Skin epidermis (tissue), 12 donors: Measurements from ENCODE around the gene RNF151.
"Not testable (repeated sequence)": the region's sequence is repeated elsewhere in the genome, so short reads cannot be mapped to it uniquely, and the experiment has no call there.

ENCODE experiments used
- H3K27ac ChIP-seq, 21 experiments: fragments of 200-600 bp; sonication (generic) in 11 of 21; one replicate each; pipeline ENCODE4 v1.5.0; 2020; ENCODE audit warnings: mild to moderate bottlenecking in 3 of 21, inconsistent platforms in 2 of 21, moderate library complexity in 2 of 21
- H3K4me3 ChIP-seq, 7 experiments: fragments of 200-600 bp; sonication (generic) in 2 of 7; one replicate each; pipeline ENCODE4 v1.5.0; 2020; ENCODE audit warnings: inconsistent platforms in 2 of 7, mild to moderate bottlenecking in 2 of 7, moderate library complexity in 1 of 7

RNF151 gene

DNA sequence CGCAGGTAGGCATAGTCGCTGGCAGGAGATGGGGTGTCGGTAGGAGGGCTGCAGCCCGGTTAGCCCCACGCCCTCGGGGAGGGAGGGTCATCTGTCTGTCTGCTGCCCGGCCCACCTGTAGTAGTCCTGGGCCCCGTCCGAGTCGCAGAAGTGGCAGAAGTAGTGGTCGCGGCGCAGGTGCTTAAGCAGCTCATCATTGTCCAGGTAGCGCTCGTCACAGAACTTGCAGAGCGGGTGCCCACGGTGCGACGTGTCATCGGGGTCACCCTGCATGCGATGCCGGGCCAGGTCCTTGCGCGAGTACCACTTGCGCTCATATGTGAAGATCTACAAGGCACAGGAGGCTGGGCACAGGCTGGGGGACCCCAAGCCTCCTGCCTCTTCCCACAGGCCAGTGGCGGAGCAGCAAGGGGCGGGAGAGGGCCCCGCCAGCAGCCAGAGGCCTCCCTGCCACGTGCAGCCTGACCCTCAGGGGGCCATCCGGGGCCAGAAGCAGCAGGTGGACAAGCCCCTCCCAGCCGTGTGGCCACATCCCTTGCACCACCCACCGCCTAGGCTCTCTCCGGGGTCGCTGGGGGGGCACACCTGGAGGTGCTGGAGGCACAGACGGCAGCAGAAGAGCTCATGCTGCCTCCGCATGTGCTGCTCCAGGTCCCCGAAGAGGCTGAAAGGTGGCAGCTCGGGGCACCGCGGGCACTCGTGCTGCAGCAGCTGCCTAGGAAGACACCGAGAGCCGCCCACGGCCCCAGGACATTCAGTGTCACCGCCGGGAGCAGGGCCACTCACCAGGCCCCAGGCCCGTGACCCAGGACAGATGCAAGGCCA, 36.0 kb downstream of the RNF151 start:
- Histone ChIP-seq H3K4me3 (no peak overlapping the region), H3K27ac (no peak overlapping the region)

GRCh38 chr16:2003231-2003826, 36.7 kb downstream of the RNF151 start:
- Histone ChIP-seq H3K4me3 (no peak overlapping the region), H3K27ac (peak overlapping the region in 1 of 21 experiments; percentile 37)

GRCh38 chr16:2003827-2004641, 37.4 kb downstream of the RNF151 start:
- peak overlapping the region in 3 of 21 experiments; percentile 14 to 37 (median 19) for H3K27ac ChIP-seq
- H3K4me3 ChIP-seq: no peak overlapping the region

- Histone ChIP-seq H3K4me3 (no peak overlapping the region), H3K27ac (peak overlapping the region in 6 of 21 experiments; percentile 6 to 98 (median 16))
Observed at GRCh38 chr16:2004795-2005517, 38.3 kb downstream of the RNF151 start.

GRCh38 chr16:2005646-2006045, 39.0 kb downstream of the RNF151 start:
- peak overlapping the region in 4 of 21 experiments; percentile 6 to 98 (median 16) for H3K27ac ChIP-seq
- no peak overlapping the region for H3K4me3 ChIP-seq

DNA sequence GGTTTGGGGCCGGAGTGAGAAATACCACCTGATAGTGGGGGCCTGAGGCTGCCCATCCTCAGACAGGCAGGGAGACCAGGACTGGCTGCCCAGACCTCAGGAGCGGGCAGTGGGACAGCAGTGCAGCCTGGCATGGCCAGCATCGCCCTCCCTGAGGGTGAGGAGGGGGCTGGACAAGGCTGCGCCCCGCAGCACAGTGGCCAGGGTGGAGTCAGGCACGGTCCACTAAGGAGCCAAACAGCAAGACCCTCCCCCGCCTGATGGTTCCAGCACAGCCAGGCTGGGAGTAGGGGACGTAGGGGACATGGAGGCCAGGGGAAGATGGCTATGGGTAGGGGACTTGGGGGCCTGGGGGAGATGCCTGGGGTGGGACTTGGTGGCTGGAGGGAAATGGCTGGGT, 39.7 kb downstream of the RNF151 start:
- Histone ChIP-seq H3K27ac (peak overlapping the region in 9 of 21 experiments; percentile 30 to 98 (median 96)), H3K4me3 (no peak overlapping the region)

DNA sequence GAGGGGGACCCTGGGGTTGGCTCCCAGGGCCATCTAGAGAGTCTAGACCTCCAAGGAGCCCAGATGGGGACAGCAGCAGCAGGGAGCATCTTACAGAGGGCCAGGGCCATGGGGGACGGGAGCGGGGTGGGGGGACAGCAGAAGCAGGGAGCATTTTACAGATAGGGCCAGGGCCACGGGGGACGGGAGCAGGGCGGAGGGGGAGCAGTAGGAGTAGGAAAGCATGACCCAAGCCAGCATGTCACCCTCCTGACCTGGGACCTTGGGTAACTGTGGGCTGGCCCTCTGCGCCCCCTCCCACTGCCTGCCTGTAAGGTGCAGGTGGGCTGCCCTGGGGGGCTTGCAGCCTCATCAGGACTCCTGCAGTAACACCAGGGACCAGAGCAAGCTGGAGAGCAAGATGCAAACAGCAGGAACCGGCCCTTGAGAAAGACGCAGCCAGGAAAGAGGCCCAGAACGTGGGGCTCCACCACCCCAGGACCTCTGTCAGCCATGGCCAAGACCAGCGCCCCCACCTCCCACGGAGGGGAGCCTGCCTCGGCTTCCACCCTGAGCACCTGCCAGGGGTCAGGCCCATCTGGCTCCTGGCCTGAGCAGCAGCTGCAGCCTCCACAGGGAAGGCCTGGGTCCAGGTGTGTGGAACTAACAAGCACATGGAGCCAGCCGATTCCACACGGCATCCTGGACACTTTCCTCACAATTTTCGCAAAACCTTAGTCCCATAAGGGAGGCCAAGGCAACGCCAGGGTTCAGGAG, 40.6 kb downstream of the RNF151 start:
- peak overlapping the region; percentile 59 to 99 (median 98) for H3K4me3 ChIP-seq

DNA sequence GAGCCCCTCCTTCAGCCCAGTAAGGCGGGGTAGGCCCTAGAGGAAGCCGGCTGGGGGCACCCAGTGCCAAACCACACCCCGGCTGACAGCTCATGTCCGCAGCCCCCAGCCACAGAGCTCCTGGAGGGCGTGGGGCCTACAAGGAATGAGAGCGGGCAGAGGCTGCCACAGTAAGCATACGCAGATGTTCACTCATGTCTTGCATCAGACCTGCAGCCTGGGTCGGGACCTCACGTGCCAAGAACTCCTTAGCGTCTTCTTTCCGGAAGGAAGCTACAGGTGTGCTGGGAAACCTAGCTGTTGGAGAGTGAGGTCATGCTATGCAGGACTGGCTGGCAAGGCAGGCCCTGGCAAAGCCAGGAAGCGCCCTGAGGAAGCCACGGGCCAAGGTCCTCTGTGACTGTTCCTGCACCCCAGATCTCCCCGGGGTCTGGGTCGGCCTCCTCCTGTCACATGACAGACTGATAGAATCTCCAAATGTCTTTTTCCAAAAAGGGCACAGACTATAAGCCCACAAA, 41.4 kb downstream of the RNF151 start:
- Histone ChIP-seq H3K4me3 (peak overlapping the region; percentile 59 to 99 (median 98)), H3K27ac (peak overlapping the region in 20 of 21 experiments; percentile 79 to 100 (median 94))

More for the DNA sequence above, 40.6 kb downstream of the RNF151 start:
- peak overlapping the region in 19 of 21 experiments; percentile 50 to 98 (median 94) for H3K27ac ChIP-seq

DNA sequence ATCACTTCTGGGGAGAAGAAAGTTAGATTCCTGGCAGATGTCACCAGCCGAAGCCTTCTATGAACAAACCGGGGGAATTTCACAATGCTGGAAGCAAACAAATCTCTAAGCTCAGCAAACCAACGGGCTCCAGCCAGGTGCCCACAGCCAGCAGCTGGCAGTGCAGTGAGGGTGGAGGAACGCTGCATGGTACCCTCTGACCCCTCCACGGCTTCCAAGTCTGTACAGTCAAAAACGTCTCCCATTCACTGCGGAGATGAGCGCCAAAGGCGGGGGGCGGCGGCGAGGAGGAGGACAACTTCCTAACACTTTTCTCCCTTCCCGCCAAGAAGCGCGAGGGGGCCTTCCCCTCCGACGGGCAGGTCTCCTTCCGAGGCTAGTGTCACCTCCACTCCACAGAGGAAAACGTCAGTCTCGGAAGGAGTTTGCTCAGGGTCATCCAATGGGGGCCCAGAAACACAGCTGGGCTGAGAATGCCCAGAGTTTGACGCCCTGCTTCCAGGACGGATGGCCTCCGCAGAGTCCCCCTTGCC, 42.0 kb downstream of the RNF151 start:
- H3K27ac ChIP-seq: peak overlapping the region; percentile 79 to 100 (median 95)
- H3K4me3 ChIP-seq: peak overlapping the region; percentile 59 to 99 (median 98)

- H3K4me3 ChIP-seq: peak overlapping the region; percentile 59 to 99 (median 98)
Observed at GRCh38 chr16:2009164-2009711, 42.6 kb downstream of the RNF151 start.

GRCh38 chr16:2009791-2010510, 43.3 kb downstream of the RNF151 start, which contains the start of gene ZNF598:
ZNF598 (minus strand) TSS chr16:2009821.
- H3K4me3 ChIP-seq: peak within 1 kb of the TSS; percentile 59 to 99 (median 98)
- H3K27ac ChIP-seq: peak within 1 kb of the TSS; percentile 79 to 100 (median 96)

More at GRCh38 chr16:2009164-2009711, 42.6 kb downstream of the RNF151 start:
- peak overlapping the region; percentile 79 to 100 (median 95) for H3K27ac ChIP-seq

DNA sequence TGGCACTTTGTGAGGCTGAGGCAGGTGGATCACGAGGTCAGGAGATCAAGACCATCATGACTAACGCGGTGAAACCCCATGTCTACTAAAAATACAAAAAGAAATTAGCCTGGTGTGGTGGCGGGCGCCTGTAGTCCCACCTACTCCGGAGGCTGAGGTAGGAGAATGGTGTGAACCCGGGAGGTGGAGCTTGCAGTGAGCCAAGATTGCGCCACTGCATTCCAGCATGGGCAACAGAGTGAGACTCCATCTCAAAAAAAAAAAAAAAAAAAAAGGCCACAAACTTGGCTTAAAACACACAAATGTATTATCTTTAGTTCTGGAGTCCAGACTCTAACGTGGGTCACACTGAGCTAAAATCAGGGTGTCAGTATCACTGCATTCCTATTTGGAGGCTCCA, 45.1 kb downstream of the RNF151 start:
- H3K4me3 ChIP-seq, H3K27ac ChIP-seq: not testable (repeated sequence)

DNA sequence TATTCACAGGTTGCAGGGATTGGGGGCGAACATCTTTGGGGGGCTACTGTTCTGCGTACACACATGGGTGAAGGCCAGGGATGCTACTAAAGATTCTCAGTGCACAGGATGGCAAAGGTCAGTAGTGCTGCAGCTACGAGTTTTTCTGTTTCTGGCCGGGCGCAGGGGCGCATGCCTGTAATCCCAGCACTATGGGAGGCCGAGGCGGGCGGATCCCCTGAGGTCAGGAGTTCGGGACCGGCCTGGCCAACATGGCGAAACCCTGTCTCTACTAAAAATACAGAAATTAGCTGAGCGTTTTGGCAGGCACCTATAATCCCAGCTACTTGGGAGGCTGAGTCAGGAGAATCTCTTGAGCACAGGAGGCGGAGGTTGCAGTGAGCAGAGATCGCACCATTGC, 46.9 kb downstream of the RNF151 start:
- no peak overlapping the region for H3K27ac ChIP-seq
- no peak overlapping the region for H3K4me3 ChIP-seq

DNA sequence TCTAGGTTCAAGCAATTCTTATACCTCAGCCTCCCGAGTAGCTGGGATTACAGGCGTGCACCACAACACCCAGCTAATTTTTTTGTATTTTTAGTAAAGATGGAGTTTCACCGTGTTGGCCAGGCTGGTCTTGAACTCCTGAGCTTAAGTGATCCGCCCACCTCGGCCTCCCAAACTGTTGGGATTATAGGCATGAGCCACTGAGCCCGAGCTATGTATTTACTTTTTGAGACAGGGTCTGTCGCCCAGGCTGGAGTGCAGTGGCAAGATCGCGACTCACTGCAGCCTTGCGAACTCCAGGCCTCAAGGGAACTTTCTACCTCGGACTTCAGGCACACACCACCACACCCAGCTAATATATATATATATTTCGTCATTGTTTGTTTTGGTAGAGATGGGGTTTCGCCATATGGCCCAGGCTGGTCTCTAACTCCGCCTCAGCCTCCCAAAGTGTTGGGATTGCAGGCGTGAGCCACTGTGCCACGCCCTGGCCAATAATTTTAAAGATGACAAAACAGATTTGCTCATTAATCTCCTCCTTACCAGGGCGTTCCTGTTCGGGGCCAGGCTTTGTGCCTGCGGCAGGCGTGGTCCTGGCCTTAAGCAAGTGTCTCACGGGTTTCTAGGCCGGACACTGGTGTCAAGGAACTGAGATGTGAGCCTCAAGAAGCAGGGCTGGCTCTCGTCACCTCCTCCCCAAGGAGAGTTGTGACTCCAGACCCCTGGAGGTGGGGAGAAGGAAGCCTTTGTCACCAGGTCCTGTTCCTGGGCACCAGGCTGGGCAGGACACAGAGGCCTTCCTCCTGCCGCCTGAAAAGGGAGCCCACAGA, 48.7 kb downstream of the RNF151 start:
- Histone ChIP-seq H3K4me3 (no peak overlapping the region), H3K27ac (peak overlapping the region in 10 of 21 experiments; percentile 22 to 79 (median 50))

GRCh38 chr16:2015947-2016208, 49.2 kb downstream of the RNF151 start:
- H3K4me3 ChIP-seq: no peak overlapping the region
- H3K27ac ChIP-seq: peak overlapping the region in 10 of 21 experiments; percentile 22 to 79 (median 50)

DNA sequence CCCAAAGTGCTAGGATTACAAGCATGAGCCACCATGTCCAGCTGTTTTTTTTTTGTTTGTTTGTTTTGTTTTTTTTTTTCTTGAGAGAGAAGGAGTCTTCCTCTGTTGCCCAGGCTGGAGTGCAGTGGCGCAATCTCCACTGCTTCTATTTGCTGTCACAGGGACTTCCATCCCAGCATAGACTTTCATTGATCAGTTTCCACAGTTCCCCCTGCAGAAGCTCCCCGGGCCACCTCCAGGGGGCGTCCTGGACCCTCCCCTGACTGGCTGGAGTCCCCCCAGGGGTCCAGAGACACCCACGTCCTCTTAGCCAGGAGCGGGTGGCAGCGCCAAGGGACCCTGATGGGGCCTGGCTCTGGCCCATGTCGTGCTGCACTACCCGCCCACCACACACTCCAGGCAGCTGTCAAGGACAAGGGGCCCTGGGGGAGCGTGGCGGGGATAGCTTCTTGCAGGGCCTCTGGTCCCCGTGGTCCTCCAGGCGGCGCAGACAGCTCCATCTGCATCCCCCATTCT, 49.8 kb downstream of the RNF151 start:
- Histone ChIP-seq H3K27ac (peak overlapping the region in 1 of 21 experiments; percentile 79), H3K4me3 (no peak overlapping the region)
